ENCODE data around the gene NPHS1. TPM values are rescaled to one million over a fixed set of nuclear protein-coding genes. Genes with fewer than 3 reads are reported as not detected.
A peak's percentile ranks its signal among the peaks of the same experiment; 100 is the strongest.

The NPHS1 gene
- total and polyA plus RNA-seq, 9 donors: 0.01 to 1.0 (median 0.12) TPM; not detected in 6

- Histone ChIP-seq H3K36me3 (no peaks in the 10 kb centered on the region), H3K27me3 (no peaks in the 10 kb centered on the region), H3K4me1 (ENCODE audit: insufficient read depth) (peaks cover 7% of the 10 kb centered on the region), H3K9me3 (no peaks in the 10 kb centered on the region), H3K27ac (no peak overlapping the region), H3K4me3 (peak overlapping the region; percentile 85)
- TF ChIP-seq EP300 (IDR thresholded peaks at IDR 0.05): no peak
- WGBS, 3 donors: 48 to 49% (median 49%) methylated on average over 13 of the region's 13 CpGs
- DNase-seq: peak in 1 of 5 donors; percentile 38
- intact Hi-C loops (cut with DNase I): loop anchor here in 1 of 4 donors (5.0 kb wide), 1 partner anchor 156 kb away; no protein-coding TSS in a partner anchor
Observed at GRCh38 chr19:35776102-35776788, 76.1 kb downstream of the NPHS1 start.

Small RNA genes lying within 50 kb of the gene (small RNA-seq; reads per million reads assigned to genes)
- gene RN7SL402P: not detected

Other genes starting within 250 kb of the NPHS1 start
- 10 to 100 TPM; 10.6 to 24.5 (median 19.5) TPM for gene HAUS5, start 239.8 kb downstream of the NPHS1 start, total RNA-seq
- 10 to 100 TPM in 1 of 2 donors, 1 to 10 TPM in 1; 8.8 to 14.8 TPM for gene HAUS5, start 239.8 kb downstream of the NPHS1 start, polyA plus RNA-seq
- 10 to 100 TPM; 43.0 to 90.4 (median 78.1) TPM for gene RBM42, start 223.5 kb downstream of the NPHS1 start, total RNA-seq
- 10 to 100 TPM in 1 of 2 donors, 1 to 10 TPM in 1; 6.1 to 68.0 TPM for gene RBM42, start 223.5 kb downstream of the NPHS1 start, polyA plus RNA-seq
- 1 to 10 TPM in 5 of 7 donors, under 1 TPM in 2; 0.79 to 2.5 (median 1.4) TPM for gene ETV2, start 210.8 kb downstream of the NPHS1 start, total RNA-seq
- 1 to 10 TPM in 1 of 2 donors, not detected in 1; 1.9 TPM for gene ETV2, start 210.8 kb downstream of the NPHS1 start, polyA plus RNA-seq
- gene COX6B1, start 204.2 kb downstream of the NPHS1 start, total RNA-seq: 100 to 1,000 TPM; 181 to 320 (median 243) TPM
- 100 to 1,000 TPM; 466 to 601 TPM for gene COX6B1, start 204.2 kb downstream of the NPHS1 start, polyA plus RNA-seq
- gene UPK1A, start 186.0 kb downstream of the NPHS1 start, total RNA-seq: not detected
- gene UPK1A, start 186.0 kb downstream of the NPHS1 start, polyA plus RNA-seq: under 1 TPM; 0.06 to 0.20 TPM
- gene ZBTB32, start 147.9 kb downstream of the NPHS1 start, total RNA-seq: under 1 TPM in 1 of 7 donors, not detected in 6; 0.41 TPM
- gene ZBTB32, start 147.9 kb downstream of the NPHS1 start, polyA plus RNA-seq: not detected
- 10 to 100 TPM; 13.0 to 53.7 (median 38.4) TPM for gene KMT2B, start 134.5 kb downstream of the NPHS1 start, total RNA-seq
- 10 to 100 TPM in 1 of 2 donors, 1 to 10 TPM in 1; 8.8 to 27.2 TPM for gene KMT2B, start 134.5 kb downstream of the NPHS1 start, polyA plus RNA-seq
- 10 to 100 TPM in 3 of 7 donors, 1 to 10 TPM in 4; 3.6 to 12.8 (median 7.6) TPM for gene IGFLR1, start 110.1 kb downstream of the NPHS1 start, total RNA-seq
- 1 to 10 TPM in 1 of 2 donors, under 1 TPM in 1; 0.93 to 9.0 TPM for gene IGFLR1, start 110.1 kb downstream of the NPHS1 start, polyA plus RNA-seq
- 10 to 100 TPM; 16.7 to 37.5 (median 25.6) TPM for gene U2AF1L4, start 107.1 kb downstream of the NPHS1 start, total RNA-seq
- 10 to 100 TPM; 16.7 to 37.7 TPM for gene U2AF1L4, start 107.1 kb downstream of the NPHS1 start, polyA plus RNA-seq
- 10 to 100 TPM; 23.4 to 90.4 (median 44.9) TPM for gene PSENEN, start 106.9 kb downstream of the NPHS1 start, total RNA-seq
- gene PSENEN, start 106.9 kb downstream of the NPHS1 start, polyA plus RNA-seq: 10 to 100 TPM; 34.0 to 44.6 TPM
- 10 to 100 TPM; 14.5 to 25.6 (median 19.1) TPM for gene LIN37, start 103.9 kb downstream of the NPHS1 start, total RNA-seq
- gene LIN37, start 103.9 kb downstream of the NPHS1 start, polyA plus RNA-seq: 10 to 100 TPM in 1 of 2 donors, 1 to 10 TPM in 1; 9.8 to 24.1 TPM
- 100 to 1,000 TPM in 6 of 7 donors, 10 to 100 TPM in 1; 44.9 to 276 (median 232) TPM for gene HSPB6, start 95.5 kb downstream of the NPHS1 start, total RNA-seq
- gene HSPB6, start 95.5 kb downstream of the NPHS1 start, polyA plus RNA-seq: 100 to 1,000 TPM; 101 to 434 TPM
- 10 to 100 TPM in 5 of 7 donors, 1 to 10 TPM in 2; 3.3 to 59.0 (median 32.0) TPM for gene PROSER3, start 94.3 kb downstream of the NPHS1 start, total RNA-seq
- 10 to 100 TPM; 12.6 to 12.9 TPM for gene PROSER3, start 94.3 kb downstream of the NPHS1 start, polyA plus RNA-seq
- gene ARHGAP33, start 76.9 kb downstream of the NPHS1 start, total RNA-seq: 10 to 100 TPM; 14.7 to 52.7 (median 46.1) TPM
- 10 to 100 TPM in 1 of 2 donors, under 1 TPM in 1; 0.95 to 18.5 TPM for gene ARHGAP33, start 76.9 kb downstream of the NPHS1 start, polyA plus RNA-seq
- gene PRODH2, start 39.7 kb downstream of the NPHS1 start, total RNA-seq: under 1 TPM in 1 of 7 donors, not detected in 6; 0.41 TPM
- not detected for gene PRODH2, start 39.7 kb downstream of the NPHS1 start, polyA plus RNA-seq
- gene KIRREL2, start 4.4 kb upstream of the NPHS1 start, total RNA-seq: under 1 TPM in 2 of 7 donors, not detected in 5; 0.12 to 0.15 TPM
- gene KIRREL2, start 4.4 kb upstream of the NPHS1 start, polyA plus RNA-seq: under 1 TPM; 0.02 to 0.05 TPM
- gene APLP1, start 16.1 kb upstream of the NPHS1 start, total RNA-seq: 10 to 100 TPM in 1 of 7 donors, 1 to 10 TPM in 3, under 1 TPM in 3; 0.55 to 10.1 (median 1.5) TPM
- gene APLP1, start 16.1 kb upstream of the NPHS1 start, polyA plus RNA-seq: 1 to 10 TPM; 1.6 to 3.0 TPM
- 10 to 100 TPM; 10.4 to 23.7 (median 14.6) TPM for gene NFKBID, start 48.0 kb upstream of the NPHS1 start, total RNA-seq
- gene NFKBID, start 48.0 kb upstream of the NPHS1 start, polyA plus RNA-seq: 1 to 10 TPM; 4.8 to 5.0 TPM
- 1 to 10 TPM in 6 of 7 donors, under 1 TPM in 1; 0.92 to 6.3 (median 5.5) TPM for gene HCST, start 50.0 kb upstream of the NPHS1 start, total RNA-seq
- 1 to 10 TPM; 8.5 to 9.2 TPM for gene HCST, start 50.0 kb upstream of the NPHS1 start, polyA plus RNA-seq
- 10 to 100 TPM in 6 of 7 donors, 1 to 10 TPM in 1; 9.2 to 41.5 (median 31.4) TPM for gene TYROBP, start 55.8 kb upstream of the NPHS1 start, total RNA-seq
- 100 to 1,000 TPM in 1 of 2 donors, 10 to 100 TPM in 1; 55.1 to 135 TPM for gene TYROBP, start 55.8 kb upstream of the NPHS1 start, polyA plus RNA-seq
- 10 to 100 TPM; 10.6 to 31.2 (median 21.9) TPM for gene LRFN3, start 83.9 kb upstream of the NPHS1 start, total RNA-seq
- gene LRFN3, start 83.9 kb upstream of the NPHS1 start, polyA plus RNA-seq: 10 to 100 TPM in 1 of 2 donors, 1 to 10 TPM in 1; 6.4 to 13.4 TPM
- 10 to 100 TPM; 17.0 to 78.6 (median 20.2) TPM for gene SDHAF1, start 142.7 kb upstream of the NPHS1 start, total RNA-seq
- gene SDHAF1, start 142.7 kb upstream of the NPHS1 start, polyA plus RNA-seq: 10 to 100 TPM; 11.2 to 21.6 TPM
- 1 to 10 TPM in 4 of 7 donors, under 1 TPM in 3; 0.43 to 2.6 (median 1.7) TPM for gene SYNE4, start 156.3 kb upstream of the NPHS1 start, total RNA-seq
- under 1 TPM; 0.37 to 0.48 TPM for gene SYNE4, start 156.3 kb upstream of the NPHS1 start, polyA plus RNA-seq
- gene ALKBH6, start 161.7 kb upstream of the NPHS1 start, total RNA-seq: 10 to 100 TPM; 12.7 to 25.5 (median 18.6) TPM
- 10 to 100 TPM; 17.7 to 18.3 TPM for gene ALKBH6, start 161.7 kb upstream of the NPHS1 start, polyA plus RNA-seq
- 10 to 100 TPM; 16.1 to 82.5 (median 54.9) TPM for gene CLIP3, start 180.4 kb upstream of the NPHS1 start, total RNA-seq
- gene CLIP3, start 180.4 kb upstream of the NPHS1 start, polyA plus RNA-seq: 10 to 100 TPM; 34.3 to 91.3 TPM
- gene THAP8, start 201.8 kb upstream of the NPHS1 start, total RNA-seq: 1 to 10 TPM; 5.3 to 7.9 (median 6.5) TPM
- gene THAP8, start 201.8 kb upstream of the NPHS1 start, polyA plus RNA-seq: 1 to 10 TPM; 1.9 to 5.9 TPM
- 1 to 10 TPM in 2 of 7 donors, under 1 TPM in 5; 0.24 to 1.0 (median 0.69) TPM for gene WDR62, start 202.4 kb upstream of the NPHS1 start, total RNA-seq
- gene WDR62, start 202.4 kb upstream of the NPHS1 start, polyA plus RNA-seq: under 1 TPM; 0.18 to 0.51 TPM